GM21447 (cell line): ENCODE data around the gene CDKN1A.
"Not testable (repeated sequence)": the region's sequence is repeated elsewhere in the genome, so short reads cannot be mapped to it uniquely, and the experiment has no call there.

ENCODE experiments used
- ATAC-seq: cut with Tn5 transposase; IDR thresholded peaks from one replicate; pipeline ENCODE4 v1.9.1; 2021; ENCODE audit not compliant: unreplicated experiment

Gene CDKN1A

GRCh38 chr6:36718560-36718959 lies 40.0 kb downstream of the CDKN1A start:
- ATAC-seq: no peak

- ATAC-seq: no peak
Measured at GRCh38 chr6:36719126-36719525, 40.6 kb downstream of the CDKN1A start.

- no peak for ATAC-seq
Measured at GRCh38 chr6:36720251-36721141, 42.0 kb downstream of the CDKN1A start.

- ATAC-seq: no peak
Measured at GRCh38 chr6:36721369-36722140, 43.0 kb downstream of the CDKN1A start.

GRCh38 chr6:36722365-36722764 lies 43.9 kb downstream of the CDKN1A start:
- ATAC-seq: no peak

- no peak for ATAC-seq
Measured at GRCh38 chr6:36722879-36723278, 44.4 kb downstream of the CDKN1A start.

GRCh38 chr6:36723992-36724391 lies 45.5 kb downstream of the CDKN1A start:
- ATAC-seq: not testable (repeated sequence)

- no peak for ATAC-seq
Measured at GRCh38 chr6:36724514-36725390, 46.2 kb downstream of the CDKN1A start.

GRCh38 chr6:36725581-36725980 lies 47.1 kb downstream of the CDKN1A start:
- ATAC-seq: no peak

- ATAC-seq: no peak
Measured at GRCh38 chr6:36727505-36728021, 49.0 kb downstream of the CDKN1A start.

GRCh38 chr6:36728289-36729160 lies 50.0 kb downstream of the CDKN1A start:
- ATAC-seq: no peak

- no peak for ATAC-seq
Measured at GRCh38 chr6:36729161-36729524, 50.6 kb downstream of the CDKN1A start.

- ATAC-seq: no peak
Measured at GRCh38 chr6:36730424-36731380, 52.2 kb downstream of the CDKN1A start.

GRCh38 chr6:36731622-36732310 lies 53.3 kb downstream of the CDKN1A start:
- ATAC-seq: no peak

- no peak for ATAC-seq
Measured at GRCh38 chr6:36733300-36733699, 54.8 kb downstream of the CDKN1A start.

- no peak for ATAC-seq
Measured at GRCh38 chr6:36734486-36735060, 56.1 kb downstream of the CDKN1A start.

GRCh38 chr6:36735110-36736071 lies 56.9 kb downstream of the CDKN1A start:
- no peak for ATAC-seq
